ENCODE results near the gene SF3B5. TPM values are rescaled to one million over a fixed set of nuclear protein-coding genes. Genes with fewer than 3 reads are reported as not detected.
A peak's percentile ranks its signal among the peaks of the same experiment; 100 is the strongest.

The SF3B5 gene
- total and polyA plus RNA-seq, 2 of the 8 experiments (the other 6 are each of a cell fraction or from before 2014, with no cell fraction given) = 195 to 588 TPM

DNA sequence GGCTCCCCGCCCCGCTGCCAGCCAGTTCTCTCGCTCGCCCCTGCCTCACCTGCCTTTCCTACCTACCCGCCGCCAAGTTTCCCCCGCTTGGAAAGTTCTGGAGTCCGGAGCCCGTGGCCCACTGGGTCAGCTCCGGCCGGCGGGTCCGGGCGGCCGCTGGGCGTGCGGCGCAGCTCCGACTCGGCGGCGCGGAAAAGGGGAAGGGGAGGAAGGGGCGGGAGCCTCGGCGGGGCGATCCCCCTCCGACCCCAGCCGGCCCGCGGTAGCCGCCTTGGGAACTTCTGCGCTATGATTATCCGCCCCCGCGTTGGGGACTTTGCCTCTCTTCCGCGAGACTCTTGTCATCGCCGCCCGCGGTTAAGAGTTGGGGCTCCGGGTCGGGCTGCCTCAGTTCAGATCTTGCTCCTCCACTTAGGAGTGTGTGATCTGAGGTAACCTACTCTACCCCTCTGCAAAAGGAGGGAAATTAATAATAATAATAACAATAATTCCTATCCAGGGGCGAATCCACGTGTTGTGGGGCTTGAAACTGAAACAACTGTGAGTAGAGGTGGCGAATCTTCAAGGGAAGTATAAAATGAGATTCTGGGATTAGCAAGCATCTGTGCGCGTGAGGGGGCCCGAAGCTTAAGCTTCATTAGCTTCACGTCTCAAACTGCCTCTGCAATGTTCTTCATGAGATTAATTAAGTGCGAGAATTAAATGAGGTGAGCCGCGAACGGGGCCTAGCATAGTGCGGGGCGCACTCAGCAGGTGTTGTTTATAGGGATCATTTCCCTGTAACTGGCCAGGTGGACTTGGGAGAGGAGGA is 30.8 kb downstream of the SF3B5 start (continued):
- TF ChIP-seq, protein P1, sequence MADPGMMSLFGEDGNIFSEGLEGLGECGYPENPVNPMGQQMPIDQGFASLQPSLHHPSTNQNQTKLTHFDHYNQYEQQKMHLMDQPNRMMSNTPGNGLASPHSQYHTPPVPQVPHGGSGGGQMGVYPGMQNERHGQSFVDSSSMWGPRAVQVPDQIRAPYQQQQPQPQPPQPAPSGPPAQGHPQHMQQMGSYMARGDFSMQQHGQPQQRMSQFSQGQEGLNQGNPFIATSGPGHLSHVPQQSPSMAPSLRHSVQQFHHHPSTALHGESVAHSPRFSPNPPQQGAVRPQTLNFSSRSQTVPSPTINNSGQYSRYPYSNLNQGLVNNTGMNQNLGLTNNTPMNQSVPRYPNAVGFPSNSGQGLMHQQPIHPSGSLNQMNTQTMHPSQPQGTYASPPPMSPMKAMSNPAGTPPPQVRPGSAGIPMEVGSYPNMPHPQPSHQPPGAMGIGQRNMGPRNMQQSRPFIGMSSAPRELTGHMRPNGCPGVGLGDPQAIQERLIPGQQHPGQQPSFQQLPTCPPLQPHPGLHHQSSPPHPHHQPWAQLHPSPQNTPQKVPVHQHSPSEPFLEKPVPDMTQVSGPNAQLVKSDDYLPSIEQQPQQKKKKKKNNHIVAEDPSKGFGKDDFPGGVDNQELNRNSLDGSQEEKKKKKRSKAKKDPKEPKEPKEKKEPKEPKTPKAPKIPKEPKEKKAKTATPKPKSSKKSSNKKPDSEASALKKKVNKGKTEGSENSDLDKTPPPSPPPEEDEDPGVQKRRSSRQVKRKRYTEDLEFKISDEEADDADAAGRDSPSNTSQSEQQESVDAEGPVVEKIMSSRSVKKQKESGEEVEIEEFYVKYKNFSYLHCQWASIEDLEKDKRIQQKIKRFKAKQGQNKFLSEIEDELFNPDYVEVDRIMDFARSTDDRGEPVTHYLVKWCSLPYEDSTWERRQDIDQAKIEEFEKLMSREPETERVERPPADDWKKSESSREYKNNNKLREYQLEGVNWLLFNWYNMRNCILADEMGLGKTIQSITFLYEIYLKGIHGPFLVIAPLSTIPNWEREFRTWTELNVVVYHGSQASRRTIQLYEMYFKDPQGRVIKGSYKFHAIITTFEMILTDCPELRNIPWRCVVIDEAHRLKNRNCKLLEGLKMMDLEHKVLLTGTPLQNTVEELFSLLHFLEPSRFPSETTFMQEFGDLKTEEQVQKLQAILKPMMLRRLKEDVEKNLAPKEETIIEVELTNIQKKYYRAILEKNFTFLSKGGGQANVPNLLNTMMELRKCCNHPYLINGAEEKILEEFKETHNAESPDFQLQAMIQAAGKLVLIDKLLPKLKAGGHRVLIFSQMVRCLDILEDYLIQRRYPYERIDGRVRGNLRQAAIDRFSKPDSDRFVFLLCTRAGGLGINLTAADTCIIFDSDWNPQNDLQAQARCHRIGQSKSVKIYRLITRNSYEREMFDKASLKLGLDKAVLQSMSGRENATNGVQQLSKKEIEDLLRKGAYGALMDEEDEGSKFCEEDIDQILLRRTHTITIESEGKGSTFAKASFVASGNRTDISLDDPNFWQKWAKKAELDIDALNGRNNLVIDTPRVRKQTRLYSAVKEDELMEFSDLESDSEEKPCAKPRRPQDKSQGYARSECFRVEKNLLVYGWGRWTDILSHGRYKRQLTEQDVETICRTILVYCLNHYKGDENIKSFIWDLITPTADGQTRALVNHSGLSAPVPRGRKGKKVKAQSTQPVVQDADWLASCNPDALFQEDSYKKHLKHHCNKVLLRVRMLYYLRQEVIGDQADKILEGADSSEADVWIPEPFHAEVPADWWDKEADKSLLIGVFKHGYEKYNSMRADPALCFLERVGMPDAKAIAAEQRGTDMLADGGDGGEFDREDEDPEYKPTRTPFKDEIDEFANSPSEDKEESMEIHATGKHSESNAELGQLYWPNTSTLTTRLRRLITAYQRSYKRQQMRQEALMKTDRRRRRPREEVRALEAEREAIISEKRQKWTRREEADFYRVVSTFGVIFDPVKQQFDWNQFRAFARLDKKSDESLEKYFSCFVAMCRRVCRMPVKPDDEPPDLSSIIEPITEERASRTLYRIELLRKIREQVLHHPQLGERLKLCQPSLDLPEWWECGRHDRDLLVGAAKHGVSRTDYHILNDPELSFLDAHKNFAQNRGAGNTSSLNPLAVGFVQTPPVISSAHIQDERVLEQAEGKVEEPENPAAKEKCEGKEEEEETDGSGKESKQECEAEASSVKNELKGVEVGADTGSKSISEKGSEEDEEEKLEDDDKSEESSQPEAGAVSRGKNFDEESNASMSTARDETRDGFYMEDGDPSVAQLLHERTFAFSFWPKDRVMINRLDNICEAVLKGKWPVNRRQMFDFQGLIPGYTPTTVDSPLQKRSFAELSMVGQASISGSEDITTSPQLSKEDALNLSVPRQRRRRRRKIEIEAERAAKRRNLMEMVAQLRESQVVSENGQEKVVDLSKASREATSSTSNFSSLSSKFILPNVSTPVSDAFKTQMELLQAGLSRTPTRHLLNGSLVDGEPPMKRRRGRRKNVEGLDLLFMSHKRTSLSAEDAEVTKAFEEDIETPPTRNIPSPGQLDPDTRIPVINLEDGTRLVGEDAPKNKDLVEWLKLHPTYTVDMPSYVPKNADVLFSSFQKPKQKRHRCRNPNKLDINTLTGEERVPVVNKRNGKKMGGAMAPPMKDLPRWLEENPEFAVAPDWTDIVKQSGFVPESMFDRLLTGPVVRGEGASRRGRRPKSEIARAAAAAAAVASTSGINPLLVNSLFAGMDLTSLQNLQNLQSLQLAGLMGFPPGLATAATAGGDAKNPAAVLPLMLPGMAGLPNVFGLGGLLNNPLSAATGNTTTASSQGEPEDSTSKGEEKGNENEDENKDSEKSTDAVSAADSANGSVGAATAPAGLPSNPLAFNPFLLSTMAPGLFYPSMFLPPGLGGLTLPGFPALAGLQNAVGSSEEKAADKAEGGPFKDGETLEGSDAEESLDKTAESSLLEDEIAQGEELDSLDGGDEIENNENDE (IDR thresholded peaks at IDR 0.05; ENCODE audit: insufficient replicate concordance, low read length) = no peak
- TF ChIP-seq RFX5 (IDR thresholded peaks at IDR 0.05; ENCODE audit: borderline replicate concordance, low read depth, low read length) = no peak
- TF ChIP-seq FOSL1 (IDR thresholded peaks at IDR 0.05; ENCODE audit: insufficient read depth, low read depth, low read length) = no peak
- no peak for TF ChIP-seq SP4 (IDR thresholded peaks at IDR 0.05; ENCODE audit: low read length)
- TF ChIP-seq SP2 (IDR thresholded peaks at IDR 0.05; ENCODE audit: low read length) = no peak
- TF ChIP-seq RBBP5 (IDR thresholded peaks at IDR 0.05; ENCODE audit: borderline replicate concordance, low read depth, low read length) = peak; percentile 63; the same call in 1 of the 2 replicates
- peak; percentile 58 for TF ChIP-seq SUZ12 (IDR thresholded peaks at IDR 0.05; ENCODE audit: low read length)
- peak; percentile 51 for TF ChIP-seq EZH2 (IDR thresholded peaks at IDR 0.05; ENCODE audit: low read depth, low read length, severe bottlenecking)
- TF ChIP-seq, protein P2, sequence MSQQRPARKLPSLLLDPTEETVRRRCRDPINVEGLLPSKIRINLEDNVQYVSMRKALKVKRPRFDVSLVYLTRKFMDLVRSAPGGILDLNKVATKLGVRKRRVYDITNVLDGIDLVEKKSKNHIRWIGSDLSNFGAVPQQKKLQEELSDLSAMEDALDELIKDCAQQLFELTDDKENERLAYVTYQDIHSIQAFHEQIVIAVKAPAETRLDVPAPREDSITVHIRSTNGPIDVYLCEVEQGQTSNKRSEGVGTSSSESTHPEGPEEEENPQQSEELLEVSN (IDR thresholded peaks at IDR 0.05) = no peak; the same call in 1 of the 2 replicates
